ENCODE measurements around the gene PCGF1.

PCGF1 gene

DNA sequence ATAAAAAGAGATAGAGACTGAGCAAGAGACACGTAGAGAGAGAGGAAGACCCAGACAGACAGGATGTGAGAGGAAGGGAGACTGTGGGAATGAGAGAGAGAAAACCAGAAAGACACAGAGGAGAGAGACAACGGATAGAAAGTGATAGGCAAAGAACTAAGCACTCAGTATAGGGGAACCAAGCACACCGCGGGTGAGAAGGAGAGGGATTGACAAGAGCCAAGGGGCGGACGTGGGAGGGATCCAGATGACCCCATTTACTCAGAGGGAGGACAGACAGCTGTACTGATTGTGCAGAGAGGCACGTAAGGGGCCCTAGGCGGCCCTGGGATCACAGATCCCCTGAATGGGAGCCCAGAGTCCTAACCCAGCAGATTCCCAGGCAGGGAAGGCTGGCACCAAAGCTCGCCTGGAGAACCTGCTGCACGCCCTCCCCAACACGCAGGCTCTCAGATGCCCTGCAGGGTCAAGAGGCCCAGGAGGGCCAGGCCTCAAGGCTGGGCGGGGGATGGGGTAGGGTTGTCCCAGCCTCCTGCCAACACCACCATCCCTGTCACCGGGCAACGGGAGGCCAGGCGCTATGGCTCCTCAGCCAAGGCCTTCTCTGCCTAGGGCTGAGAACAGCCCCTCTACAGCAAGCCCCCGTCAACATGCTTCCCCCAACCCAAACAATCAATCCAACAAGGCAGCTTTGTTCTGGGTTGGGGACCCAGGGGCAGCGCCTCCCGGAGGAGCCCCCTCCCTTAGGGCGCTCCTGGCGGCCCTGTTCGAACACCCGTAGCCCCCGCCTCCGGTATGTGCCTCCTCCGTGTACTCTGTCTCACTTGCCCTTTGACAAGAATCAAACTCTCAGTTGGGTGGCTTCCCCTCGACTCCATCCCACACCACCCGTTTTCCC, 45.7 kb upstream of the PCGF1 start:
- H3K4me3 ChIP-seq (ENCODE audit: low read length) = no peak overlapping the region
- no peak for DNase-seq (ENCODE audit: low read depth)
- TF ChIP-seq, protein P1, sequence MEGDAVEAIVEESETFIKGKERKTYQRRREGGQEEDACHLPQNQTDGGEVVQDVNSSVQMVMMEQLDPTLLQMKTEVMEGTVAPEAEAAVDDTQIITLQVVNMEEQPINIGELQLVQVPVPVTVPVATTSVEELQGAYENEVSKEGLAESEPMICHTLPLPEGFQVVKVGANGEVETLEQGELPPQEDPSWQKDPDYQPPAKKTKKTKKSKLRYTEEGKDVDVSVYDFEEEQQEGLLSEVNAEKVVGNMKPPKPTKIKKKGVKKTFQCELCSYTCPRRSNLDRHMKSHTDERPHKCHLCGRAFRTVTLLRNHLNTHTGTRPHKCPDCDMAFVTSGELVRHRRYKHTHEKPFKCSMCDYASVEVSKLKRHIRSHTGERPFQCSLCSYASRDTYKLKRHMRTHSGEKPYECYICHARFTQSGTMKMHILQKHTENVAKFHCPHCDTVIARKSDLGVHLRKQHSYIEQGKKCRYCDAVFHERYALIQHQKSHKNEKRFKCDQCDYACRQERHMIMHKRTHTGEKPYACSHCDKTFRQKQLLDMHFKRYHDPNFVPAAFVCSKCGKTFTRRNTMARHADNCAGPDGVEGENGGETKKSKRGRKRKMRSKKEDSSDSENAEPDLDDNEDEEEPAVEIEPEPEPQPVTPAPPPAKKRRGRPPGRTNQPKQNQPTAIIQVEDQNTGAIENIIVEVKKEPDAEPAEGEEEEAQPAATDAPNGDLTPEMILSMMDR (IDR thresholded peaks at IDR 0.05; ENCODE audit: insufficient read depth, low read depth, low read length, missing control alignments) = no peak

DNA sequence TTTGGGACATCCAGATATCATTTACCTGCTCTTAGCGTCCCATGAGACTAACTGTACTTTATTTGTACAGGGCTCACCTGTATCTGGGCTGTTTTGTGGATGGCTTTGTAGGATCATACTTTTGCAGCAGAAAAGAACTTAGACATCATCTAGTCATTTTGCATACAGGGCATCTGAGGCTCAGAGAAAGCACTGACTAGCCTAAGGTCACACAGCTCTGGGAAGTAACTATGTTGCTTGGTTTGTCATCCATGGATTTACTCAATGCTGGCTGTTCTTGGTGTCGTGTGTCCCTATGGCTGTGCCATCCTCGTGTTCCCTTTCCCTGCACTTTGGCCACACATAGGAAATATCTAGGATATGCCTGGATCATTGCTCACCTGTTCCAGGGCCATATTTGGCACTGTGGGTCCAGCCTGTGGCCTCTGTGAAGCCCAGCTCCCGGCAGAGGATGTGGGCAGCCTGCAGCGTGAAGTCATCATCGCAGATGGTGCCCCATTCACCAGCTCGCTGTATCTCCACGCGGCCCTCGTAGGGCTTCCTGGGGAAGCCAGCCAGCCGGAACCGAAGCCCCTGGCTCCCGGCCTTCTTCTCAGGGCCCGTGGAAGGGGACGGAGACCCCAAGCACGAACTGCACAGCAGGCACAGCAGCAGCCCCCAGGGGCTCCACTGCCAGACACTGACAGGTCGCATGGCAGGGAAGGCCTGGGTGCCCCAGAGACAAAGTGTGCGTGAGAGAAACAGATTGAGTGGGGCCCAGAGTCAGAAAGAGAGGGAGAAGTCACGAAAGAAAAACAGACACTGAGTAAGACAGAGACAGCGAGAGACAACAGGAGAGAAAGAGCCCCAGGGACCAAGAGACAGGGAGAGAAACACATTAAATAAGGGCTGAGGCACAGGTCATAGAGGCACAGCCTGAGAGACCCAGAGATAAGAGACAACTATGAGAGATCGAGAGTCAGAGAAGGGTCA, 44.7 kb upstream of the PCGF1 start:
- no peak overlapping the region for H3K4me3 ChIP-seq (ENCODE audit: low read length)
- DNase-seq (ENCODE audit: low read depth) = no peak
- TF ChIP-seq, protein P1 (IDR thresholded peaks at IDR 0.05; ENCODE audit: insufficient read depth, low read depth, low read length, missing control alignments) = no peak

DNA sequence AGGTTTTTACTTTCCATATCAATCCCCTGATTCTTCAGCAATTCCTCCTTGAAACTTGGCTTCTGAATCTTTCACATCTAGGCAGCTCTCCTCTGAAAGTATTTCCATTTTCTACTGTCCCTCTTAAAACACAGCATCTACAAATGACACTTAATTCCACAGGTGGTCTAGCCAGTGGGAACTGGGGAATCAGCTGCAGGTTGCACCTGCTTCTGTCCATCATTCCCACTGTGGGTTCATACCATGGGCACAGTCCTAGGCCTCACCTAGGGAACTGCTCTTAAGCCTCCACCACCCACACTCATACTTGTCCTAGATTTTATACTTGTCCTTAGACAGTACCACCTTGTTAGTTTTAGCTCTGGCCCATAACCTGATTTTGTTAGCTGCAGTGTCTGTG, 44.0 kb upstream of the PCGF1 start:
- H3K4me3 ChIP-seq (ENCODE audit: low read length) = no peak overlapping the region
- TF ChIP-seq, protein P1 (IDR thresholded peaks at IDR 0.05; ENCODE audit: insufficient read depth, low read depth, low read length, missing control alignments) = no peak
- no peak for DNase-seq (ENCODE audit: low read depth)

DNA sequence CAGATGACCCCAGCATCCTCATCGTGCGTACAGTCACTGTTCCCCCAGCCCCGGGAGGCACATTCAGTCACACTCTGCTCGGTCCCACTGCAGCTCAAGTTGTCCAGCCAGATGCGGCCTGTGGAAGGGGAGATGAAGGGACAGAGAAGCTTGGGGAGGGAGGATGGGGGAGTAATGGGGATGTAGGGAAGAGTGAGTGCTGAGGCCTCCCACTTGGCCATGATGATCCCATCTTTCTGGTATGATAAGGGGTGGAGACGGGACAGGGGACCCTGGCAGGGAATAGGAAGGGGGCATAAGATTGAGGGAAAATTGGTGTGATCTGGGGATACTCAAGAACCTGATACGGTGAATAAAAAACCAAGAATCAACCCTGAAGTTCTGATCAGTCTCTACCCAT, 42.7 kb upstream of the PCGF1 start:
- H3K4me3 ChIP-seq (ENCODE audit: low read length) = no peak overlapping the region
- TF ChIP-seq, protein P1 (IDR thresholded peaks at IDR 0.05; ENCODE audit: insufficient read depth, low read depth, low read length, missing control alignments) = no peak
- DNase-seq (ENCODE audit: low read depth) = no peak

DNA sequence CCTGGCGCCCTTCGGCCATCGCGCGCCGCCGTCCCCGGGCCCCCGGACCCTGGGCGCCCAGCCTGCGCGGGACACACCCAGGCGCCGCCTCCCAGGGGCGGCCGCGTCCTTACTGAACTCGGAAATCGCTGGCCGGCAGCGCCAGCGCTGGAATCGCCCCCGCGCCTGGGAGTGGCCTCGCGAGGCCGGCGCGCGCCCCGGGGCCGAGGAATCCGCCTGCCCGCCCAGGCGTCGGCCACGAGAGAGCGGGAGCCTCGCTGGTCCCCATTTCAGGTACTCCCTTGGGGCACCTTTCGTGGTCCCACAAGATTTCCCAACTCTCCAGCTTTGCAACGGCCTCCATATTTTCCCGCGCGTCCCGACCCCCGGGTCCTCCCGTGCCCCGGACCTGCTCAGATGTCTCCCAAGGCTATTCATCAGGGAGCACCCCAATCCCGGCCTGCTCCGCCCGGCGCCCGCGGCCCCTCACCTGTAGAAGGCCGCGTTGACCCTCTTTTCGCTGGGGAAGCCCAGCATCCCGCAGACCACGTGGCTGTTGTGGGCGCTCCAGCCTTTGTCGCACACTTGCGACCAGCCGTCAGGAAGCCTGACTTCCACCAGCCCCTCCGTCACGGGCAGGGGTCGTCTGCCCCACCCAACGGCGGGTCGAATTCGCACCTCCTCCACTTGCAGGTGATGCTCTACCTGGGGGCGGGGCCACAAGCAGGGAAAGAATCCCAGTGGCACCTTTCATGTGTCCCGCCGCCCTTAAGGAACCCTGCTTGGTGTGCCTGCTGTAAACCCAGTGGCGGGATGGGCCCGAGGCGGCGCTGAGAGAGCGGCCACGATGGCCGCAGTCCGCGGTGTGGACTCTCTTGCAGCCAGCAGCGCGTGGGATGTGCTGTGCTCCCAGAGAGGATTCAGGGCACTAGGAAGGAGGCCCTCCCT, 41.7 kb upstream of the PCGF1 start:
- TF ChIP-seq, protein P1 (IDR thresholded peaks at IDR 0.05; ENCODE audit: insufficient read depth, low read depth, low read length, missing control alignments) = no peak
- H3K4me3 ChIP-seq (ENCODE audit: low read length) = peak overlapping the region; percentile 51
- DNase-seq (ENCODE audit: low read depth) = peak; percentile 58

DNA sequence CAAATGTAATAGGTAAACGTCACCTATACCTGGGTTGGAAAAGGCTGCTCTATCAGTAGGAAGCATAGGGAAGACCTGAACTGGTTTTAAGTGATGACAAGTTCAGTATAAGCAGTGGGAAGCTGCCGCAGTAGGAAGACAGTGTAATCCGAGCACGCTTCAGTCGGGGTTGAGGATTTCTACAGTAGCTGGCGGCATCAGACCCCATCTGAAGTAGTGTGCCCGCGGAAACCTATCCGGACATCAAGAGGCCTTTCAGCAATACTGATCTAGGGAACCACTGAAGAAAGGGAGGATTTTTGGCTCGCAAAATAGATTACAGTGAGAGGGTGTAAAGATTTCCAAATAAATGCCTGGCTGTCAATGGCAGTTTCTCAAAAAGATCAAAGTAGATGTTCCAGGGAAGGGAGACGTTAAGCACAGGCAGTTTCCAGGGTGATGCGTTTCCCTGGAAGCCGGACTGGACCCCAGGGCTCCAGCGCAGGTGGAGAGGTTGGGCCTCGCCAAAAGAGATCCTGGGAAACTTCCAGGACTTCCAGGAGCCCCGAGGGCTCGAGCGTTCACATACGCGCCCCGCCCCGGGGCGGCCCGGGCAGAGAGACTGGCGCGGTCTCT, 40.9 kb upstream of the PCGF1 start:
- peak overlapping the region; percentile 51 for H3K4me3 ChIP-seq (ENCODE audit: low read length)
- TF ChIP-seq, protein P1 (IDR thresholded peaks at IDR 0.05; ENCODE audit: insufficient read depth, low read depth, low read length, missing control alignments) = no peak
- DNase-seq (ENCODE audit: low read depth) = no peak
